Lung (tissue), 12 donors: ENCODE measurements around the gene GALNT13. TPM values are rescaled to one million over a fixed set of nuclear protein-coding genes. Genes with fewer than 3 reads are reported as not detected.

Experiments used
- ATAC-seq: fragments of 200-7000 bp; cut with Tn5 transposase; one replicate; pipeline ENCODE4 v1.9.1; 2020; ENCODE audit warnings: moderate number of reproducible peaks; ENCODE audit not compliant: insufficient read depth, low FRiP score
- DNase-seq, 3 donors: peaks; one replicate each; pipeline ENCODE4 v3.0.0-alpha.2; 2013 to 2017
- H3K27ac ChIP-seq, 2 donors: one replicate each; pipeline ENCODE4 v1.5.1; 2013; ENCODE audit warnings: mild to moderate bottlenecking in 2 of 2, moderate library complexity in 2 of 2, control low read depth in 1 of 2, inconsistent platforms in 1 of 2, low read depth in 1 of 2, low read length in 1 of 2
- H3K27me3 ChIP-seq, 3 donors: one replicate each; pipeline ENCODE4 v1.5.1; 2013; ENCODE audit warnings: low read length in 2 of 3; ENCODE audit not compliant: control insufficient read depth in 3 of 3, insufficient read depth in 3 of 3
- H3K36me3 ChIP-seq, 4 donors: one replicate each; pipeline ENCODE4 v1.5.1; 2013; ENCODE audit warnings: low read length in 4 of 4, mild to moderate bottlenecking in 1 of 4, moderate library complexity in 1 of 4; ENCODE audit not compliant: control insufficient read depth in 4 of 4, insufficient read depth in 4 of 4
- H3K4me1 ChIP-seq, 5 donors: one replicate each; pipeline ENCODE4 v1.5.1; 2013; ENCODE audit warnings: low read length in 5 of 5, mild to moderate bottlenecking in 2 of 5, moderate library complexity in 1 of 5; ENCODE audit not compliant: control insufficient read depth in 5 of 5, insufficient read depth in 5 of 5
- H3K4me3 ChIP-seq: one replicate; pipeline ENCODE4 v1.5.1; 2013; ENCODE audit warnings: mild to moderate bottlenecking, control low read depth, moderate library complexity
- H3K9ac ChIP-seq, 2 donors: one replicate each; pipeline ENCODE4 v1.5.1; 2013; ENCODE audit warnings: low read length in 2 of 2, control low read depth in 1 of 2; ENCODE audit not compliant: insufficient read depth in 1 of 2
- H3K9me3 ChIP-seq, 4 donors: one replicate each; pipeline ENCODE4 v1.5.1; 2013; ENCODE audit warnings: low read length in 3 of 4, mild to moderate bottlenecking in 1 of 4, moderate library complexity in 1 of 4; ENCODE audit not compliant: control insufficient read depth in 4 of 4, insufficient read depth in 3 of 4
- WGBS, 2 donors: extraction: QIAGEN DNeasy Blood & Tissue Kit; methylation state at CpG; one replicate each; pipeline ENCODE4 v1.1.7; 2013; 5-methylcytosine and 5-hydroxymethylcytosine counted together
- polyA plus RNA-seq, 2 donors: library from polyadenylated mRNA; stranded (reverse); fragments of 200-250 nt; gene quantifications; one replicate each; pipeline ENCODE4 v1.2.1, GENCODE V29; 2013
- total RNA-seq, 2 donors: library from RNA; depleted of rRNA in 1 of 2; stranded (reverse); fragments of >200 nt in 1 of 2; gene quantifications; one replicate each; pipeline ENCODE4 v1.2.1, GENCODE V29; 2014 to 2021
- TF ChIP-seq, protein P1 (sequence below): IDR thresholded peaks from 2 replicates; pipeline ENCODE4 v1.5.1; 2012; ENCODE audit warnings: mild to moderate bottlenecking; ENCODE audit errors: control extremely low read depth, extremely low read depth
- donor health status: control.
- donor health status: control.
- donor health status: Bipolar disorder and iron deficiency.
- donor health status: healthy.
- donor health status: DM: yes; HTN: yes; CAD: no.

The GALNT13 gene
- total and polyA plus RNA-seq, 4 donors, result 0.57 to 3.1 (median 1.2) TPM

DNA sequence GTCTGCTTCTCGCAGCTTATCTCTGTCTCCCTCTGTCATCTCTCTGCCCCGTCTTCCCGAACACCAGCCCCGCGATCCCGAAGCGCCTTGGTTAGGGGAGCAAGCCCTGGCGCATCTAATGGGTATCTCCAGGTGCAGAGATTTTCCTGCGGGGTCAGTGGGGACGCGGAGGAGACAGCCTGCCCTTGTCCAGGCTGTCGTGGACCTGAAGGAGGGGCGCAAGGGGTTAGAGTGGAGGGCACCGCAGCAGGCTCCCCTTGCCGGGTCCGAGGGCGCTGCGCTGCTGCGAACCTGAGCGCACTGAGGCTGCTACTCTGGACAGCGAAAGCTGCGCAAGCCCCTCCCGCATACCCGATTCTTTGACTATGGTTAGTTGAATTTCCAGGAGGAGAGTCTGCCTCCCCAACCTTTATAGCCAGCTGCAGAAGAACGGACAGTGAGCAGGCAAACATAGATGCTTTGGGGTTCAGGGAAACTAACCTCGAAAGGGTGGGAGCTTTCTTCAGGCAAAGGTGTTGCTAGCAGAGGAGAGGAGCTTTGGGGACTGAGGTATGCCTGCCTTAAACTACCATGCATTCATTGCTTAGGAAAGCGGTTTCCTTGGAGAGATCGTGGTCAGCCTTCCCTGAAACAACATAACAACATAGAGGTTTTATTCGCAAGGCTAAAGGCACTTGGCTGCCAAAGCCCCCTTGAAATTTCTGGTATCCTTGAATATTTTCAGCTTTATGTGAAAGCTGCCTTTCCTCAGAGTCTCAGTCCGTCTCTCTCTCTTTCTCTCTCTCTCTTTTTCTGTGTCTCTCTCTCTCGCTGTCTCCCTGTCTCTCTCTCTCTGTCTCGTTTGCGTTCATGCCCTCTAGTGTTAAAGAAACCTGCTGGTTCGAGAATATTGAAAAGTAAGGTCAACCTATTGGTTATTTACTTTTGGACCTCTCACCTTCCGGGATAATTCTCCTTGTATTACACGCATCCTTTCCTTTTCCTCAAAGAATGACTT, 1.6 kb downstream of the GALNT13 start:
- H3K4me3 ChIP-seq, result no peak overlapping the region
- ATAC-seq (no peak), DNase-seq (peak; percentile 19 to 38 (median 30))

DNA sequence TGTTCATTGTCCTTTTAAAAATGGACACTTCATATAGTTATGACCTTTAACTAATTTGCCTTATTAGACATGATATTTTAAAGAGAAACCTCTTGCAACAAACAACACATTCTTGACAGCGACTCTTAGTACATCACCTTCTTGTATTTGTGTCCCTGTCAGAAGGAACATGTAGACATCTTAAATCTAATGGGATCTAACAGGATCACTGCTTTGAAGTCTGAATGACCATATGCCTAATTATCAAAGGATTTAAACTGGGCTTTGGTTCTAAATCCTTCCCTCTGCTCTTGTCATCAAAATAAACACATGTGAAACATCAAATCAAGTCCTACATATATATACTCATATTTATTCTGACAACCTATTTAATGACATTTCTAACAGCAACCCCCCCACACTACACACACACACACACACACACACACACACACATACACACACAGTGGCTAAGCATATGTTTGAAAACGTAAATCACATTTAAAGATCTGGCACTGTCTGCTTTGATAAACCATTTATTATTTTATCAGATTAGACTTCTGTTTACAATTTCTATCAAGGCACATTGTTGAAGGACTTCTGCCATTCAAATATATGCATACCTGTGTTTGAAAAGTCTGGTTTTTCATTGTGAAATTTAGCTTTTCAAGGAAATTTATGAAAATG, 4.2 kb downstream of the GALNT13 start:
- ATAC-seq, result no peak
- TF ChIP-seq, protein P1, sequence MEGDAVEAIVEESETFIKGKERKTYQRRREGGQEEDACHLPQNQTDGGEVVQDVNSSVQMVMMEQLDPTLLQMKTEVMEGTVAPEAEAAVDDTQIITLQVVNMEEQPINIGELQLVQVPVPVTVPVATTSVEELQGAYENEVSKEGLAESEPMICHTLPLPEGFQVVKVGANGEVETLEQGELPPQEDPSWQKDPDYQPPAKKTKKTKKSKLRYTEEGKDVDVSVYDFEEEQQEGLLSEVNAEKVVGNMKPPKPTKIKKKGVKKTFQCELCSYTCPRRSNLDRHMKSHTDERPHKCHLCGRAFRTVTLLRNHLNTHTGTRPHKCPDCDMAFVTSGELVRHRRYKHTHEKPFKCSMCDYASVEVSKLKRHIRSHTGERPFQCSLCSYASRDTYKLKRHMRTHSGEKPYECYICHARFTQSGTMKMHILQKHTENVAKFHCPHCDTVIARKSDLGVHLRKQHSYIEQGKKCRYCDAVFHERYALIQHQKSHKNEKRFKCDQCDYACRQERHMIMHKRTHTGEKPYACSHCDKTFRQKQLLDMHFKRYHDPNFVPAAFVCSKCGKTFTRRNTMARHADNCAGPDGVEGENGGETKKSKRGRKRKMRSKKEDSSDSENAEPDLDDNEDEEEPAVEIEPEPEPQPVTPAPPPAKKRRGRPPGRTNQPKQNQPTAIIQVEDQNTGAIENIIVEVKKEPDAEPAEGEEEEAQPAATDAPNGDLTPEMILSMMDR, result no peak
- Histone ChIP-seq H3K9ac (no peak overlapping the region), H3K27ac (no peak overlapping the region), H3K4me3 (no peak overlapping the region), H3K27me3 (peaks cover 3 to 38% (median 24%) of the 10 kb centered on the region in 3 donors), H3K9me3 (peaks cover 0 to 2% (median 0%) of the 10 kb centered on the region in 4 donors), H3K4me1 (peaks cover 0 to 9% (median 0%) of the 10 kb centered on the region in 5 donors), H3K36me3 (no peaks in the 10 kb centered on the region)
- 77 to 84% methylated on average over 2 of the region's 2 CpGs for WGBS, 2 donors
- DNase-seq, result no peak

More for the DNA sequence above, 1.6 kb downstream of the GALNT13 start:
- Histone ChIP-seq H3K36me3 (no peaks in the 10 kb centered on the region), H3K4me1 (peaks cover 0 to 9% (median 0%) of the 10 kb centered on the region in 5 donors), H3K9me3 (peaks cover 0 to 2% (median 0%) of the 10 kb centered on the region in 4 donors), H3K27me3 (peaks cover 3 to 52% (median 30%) of the 10 kb centered on the region in 3 donors), H3K27ac (no peak overlapping the region), H3K9ac (no peak overlapping the region)
- TF ChIP-seq, protein P1, result no peak
- 4 to 5% methylated on average over 36 of the region's 36 CpGs for WGBS, 2 donors

DNA sequence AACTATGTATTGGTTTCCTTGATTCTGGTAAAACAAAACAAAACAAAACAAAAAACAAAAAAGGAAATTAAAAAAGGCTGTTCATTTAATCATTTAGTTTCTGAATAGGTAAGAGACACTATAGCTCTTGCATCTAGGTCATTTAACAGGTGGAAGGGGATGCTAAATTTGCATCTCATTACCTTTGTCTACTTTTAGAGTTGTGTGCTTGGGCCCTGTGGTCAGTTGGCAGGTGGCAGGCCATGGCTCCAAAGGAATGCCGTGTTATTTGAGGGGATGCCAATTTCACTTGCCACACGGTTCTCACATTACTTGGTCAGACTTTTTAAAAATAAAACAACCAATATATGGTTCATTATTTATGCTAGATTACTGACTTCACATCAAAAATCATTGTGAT, 9.2 kb downstream of the GALNT13 start:
- Histone ChIP-seq H3K4me1 (no peaks in the 10 kb centered on the region), H3K9ac (no peak overlapping the region), H3K4me3 (no peak overlapping the region), H3K27ac (no peak overlapping the region), H3K27me3 (peaks cover 0 to 3% (median 0%) of the 10 kb centered on the region in 3 donors), H3K9me3 (no peaks in the 10 kb centered on the region), H3K36me3 (no peaks in the 10 kb centered on the region)
- TF ChIP-seq, protein P1, result no peak
- WGBS, 2 donors, result 80 to 84% methylated on average over 2 of the region's 2 CpGs
- ATAC-seq (no peak), DNase-seq (no peak)
